Gastroesophageal sphincter (tissue), 3 donors: ENCODE measurements around the gene TSHZ2.

Source experiments
- CTCF ChIP-seq, 4 experiments: fragments of 200-600 bp in 2 of 4; fragments of 450-650 bp in 2 of 4; sonication (generic) in 1 of 4; IDR thresholded peaks; one replicate each; pipeline ENCODE4 v1.5.1; 2017 to 2019; ENCODE audit warnings: antibody characterized with exemption in 4 of 4, mild to moderate bottlenecking in 2 of 4, moderate library complexity in 2 of 4
- POLR2A ChIP-seq, 2 donors: fragments of 450-650 bp; IDR thresholded peaks; one replicate each; pipeline ENCODE4 v1.6.1; 2017; ENCODE audit warnings: antibody characterized with exemption in 2 of 2, mild to moderate bottlenecking in 2 of 2, moderate library complexity in 1 of 2

- TF ChIP-seq CTCF (IDR thresholded peaks at IDR 0.05) (no peak), POLR2A (IDR thresholded peaks at IDR 0.05) (no peak)
Observed at GRCh38 chr20:53352727-53353440, 380.7 kb downstream of the TSHZ2 start.
